ENCODE measurements around the gene CDC14A. TPM values are rescaled to one million over a fixed set of nuclear protein-coding genes. Genes with fewer than 3 reads are reported as not detected.

Gene CDC14A
- total and polyA plus RNA-seq, 10 donors: 3.8 to 58.5 (median 27.3) TPM

- Histone ChIP-seq H3K27me3 (replicated peaks in 1 of 7) (no peaks in the 10 kb centered on the region), H3K36me3 (peaks cover 0 to 27% (median 0%) of the 10 kb centered on the region in 6 donors), H3K4me1 (peaks cover 4 to 32% (median 17%) of the 10 kb centered on the region in 6 donors), H3K9me3 (no peaks in the 10 kb centered on the region), H3K27ac (peak overlapping the region in 2 of 8 donors; percentile 37 to 53), H3K4me3 (no peak overlapping the region)
- 72 to 78% (median 73%) methylated on average over 4 of the region's 4 CpGs for WGBS, 5 donors
- intact Hi-C loops (cut with DNase I; ENCODE audit: low total_unique reads): no loop called here
- DNase-seq: no peak
- no peak for TF ChIP-seq POLR2AphosphoS5 (IDR thresholded peaks at IDR 0.05)
- TF ChIP-seq, protein P1, sequence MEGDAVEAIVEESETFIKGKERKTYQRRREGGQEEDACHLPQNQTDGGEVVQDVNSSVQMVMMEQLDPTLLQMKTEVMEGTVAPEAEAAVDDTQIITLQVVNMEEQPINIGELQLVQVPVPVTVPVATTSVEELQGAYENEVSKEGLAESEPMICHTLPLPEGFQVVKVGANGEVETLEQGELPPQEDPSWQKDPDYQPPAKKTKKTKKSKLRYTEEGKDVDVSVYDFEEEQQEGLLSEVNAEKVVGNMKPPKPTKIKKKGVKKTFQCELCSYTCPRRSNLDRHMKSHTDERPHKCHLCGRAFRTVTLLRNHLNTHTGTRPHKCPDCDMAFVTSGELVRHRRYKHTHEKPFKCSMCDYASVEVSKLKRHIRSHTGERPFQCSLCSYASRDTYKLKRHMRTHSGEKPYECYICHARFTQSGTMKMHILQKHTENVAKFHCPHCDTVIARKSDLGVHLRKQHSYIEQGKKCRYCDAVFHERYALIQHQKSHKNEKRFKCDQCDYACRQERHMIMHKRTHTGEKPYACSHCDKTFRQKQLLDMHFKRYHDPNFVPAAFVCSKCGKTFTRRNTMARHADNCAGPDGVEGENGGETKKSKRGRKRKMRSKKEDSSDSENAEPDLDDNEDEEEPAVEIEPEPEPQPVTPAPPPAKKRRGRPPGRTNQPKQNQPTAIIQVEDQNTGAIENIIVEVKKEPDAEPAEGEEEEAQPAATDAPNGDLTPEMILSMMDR (IDR thresholded peaks at IDR 0.05 in 8 of 11, conservative IDR thresholded peaks at IDR 0.05 in 3 of 11): no peak
- TF ChIP-seq POLR2A (IDR thresholded peaks at IDR 0.05): no peak
Observed at GRCh38 chr1:100449477-100449876, 97.2 kb downstream of the CDC14A start.

GRCh38 chr1:100452641-100453040, 100.3 kb downstream of the CDC14A start:
- intact Hi-C loops (cut with DNase I; ENCODE audit: low total_unique reads): loop anchor here (10.0 kb wide), 1 partner anchor 98 kb away; the partner anchor contains the start of gene CDC14A
- TF ChIP-seq POLR2AphosphoS5 (IDR thresholded peaks at IDR 0.05): no peak
- TF ChIP-seq, protein P1 (IDR thresholded peaks at IDR 0.05 in 8 of 11, conservative IDR thresholded peaks at IDR 0.05 in 3 of 11): no peak
- no peak for TF ChIP-seq POLR2A (IDR thresholded peaks at IDR 0.05)

DNA sequence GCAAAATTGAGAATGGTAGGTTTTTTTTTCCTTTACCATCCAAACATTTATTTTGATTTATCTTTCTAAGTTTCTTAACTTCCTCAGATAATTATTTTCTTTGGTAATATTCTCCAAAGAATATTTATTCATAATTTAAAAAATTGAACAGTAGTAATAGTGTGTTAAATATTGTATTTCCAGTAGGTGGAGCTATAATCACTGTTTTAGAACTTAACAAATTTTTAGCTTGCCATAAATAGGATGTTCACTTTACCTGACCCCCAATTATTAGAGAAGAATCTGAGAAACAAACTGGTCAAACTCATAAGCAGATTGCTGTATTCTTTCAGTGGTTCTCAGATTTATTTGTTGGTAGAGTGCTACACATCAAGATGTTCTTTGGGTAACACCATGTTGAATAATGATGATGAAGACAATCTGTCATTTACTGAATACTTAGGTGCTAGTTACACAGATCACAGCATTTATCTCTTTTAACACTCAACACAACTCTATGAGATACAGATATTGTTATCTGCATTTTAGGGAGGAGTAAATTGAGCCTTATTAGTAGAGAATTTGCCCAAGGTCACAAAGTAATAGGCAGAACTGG, 103.3 kb downstream of the CDC14A start:
- no peaks in the 10 kb centered on the region for H3K27me3 ChIP-seq (replicated peaks in 1 of 7)
- no peak for DNase-seq
- H3K4me3 ChIP-seq: no peak overlapping the region
- TF ChIP-seq, protein P1 (IDR thresholded peaks at IDR 0.05 in 8 of 11, conservative IDR thresholded peaks at IDR 0.05 in 3 of 11): peak in 8 of 11 experiments; percentile 17 to 57 (median 44)
- no peak for TF ChIP-seq POLR2AphosphoS5 (IDR thresholded peaks at IDR 0.05)
- no peak for TF ChIP-seq POLR2A (IDR thresholded peaks at IDR 0.05)
- intact Hi-C loops (cut with DNase I; ENCODE audit: low total_unique reads): loop anchor here (10.0 kb wide), 1 partner anchor 101 kb away; the partner anchor contains the start of gene CDC14A
- H3K36me3 ChIP-seq: peaks cover 0 to 10% (median 0%) of the 10 kb centered on the region in 6 donors
- H3K9me3 ChIP-seq: no peaks in the 10 kb centered on the region
- no peak overlapping the region for H3K27ac ChIP-seq
- H3K4me1 ChIP-seq: peaks cover 6 to 42% (median 13%) of the 10 kb centered on the region in 6 donors

More at GRCh38 chr1:100452641-100453040, 100.3 kb downstream of the CDC14A start:
- Histone ChIP-seq H3K9me3 (no peaks in the 10 kb centered on the region), H3K27me3 (replicated peaks in 1 of 7) (no peaks in the 10 kb centered on the region), H3K4me1 (peaks cover 0 to 29% (median 3%) of the 10 kb centered on the region in 6 donors), H3K27ac (peak overlapping the region in 5 of 8 donors; percentile 36 to 58 (median 46)), H3K4me3 (no peak overlapping the region), H3K36me3 (peaks cover 0 to 25% (median 0%) of the 10 kb centered on the region in 6 donors)
- 77 to 91% (median 89%) methylated on average over 1 of the region's 1 CpG for WGBS, 5 donors
- no peak for DNase-seq

DNA sequence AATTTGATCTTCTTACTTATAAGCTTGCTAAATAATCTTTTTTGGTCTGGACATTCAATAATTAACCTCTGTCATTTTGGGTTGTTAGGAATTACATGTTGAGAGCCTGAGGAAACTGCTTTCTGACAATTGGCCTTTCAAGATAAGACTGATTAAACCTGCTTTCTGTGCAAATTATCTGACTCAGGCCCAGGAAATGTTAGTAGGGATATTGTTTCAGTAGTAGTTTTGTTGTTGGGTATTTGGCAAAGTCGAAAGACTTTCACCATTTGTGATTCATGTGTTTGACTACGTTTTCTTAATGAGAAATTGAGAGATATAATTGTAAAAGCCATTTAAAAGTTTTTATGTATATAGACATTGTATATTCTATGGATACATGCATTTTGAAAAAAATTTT, 104.6 kb downstream of the CDC14A start:
- Histone ChIP-seq H3K4me1 (peaks cover 6 to 42% (median 13%) of the 10 kb centered on the region in 6 donors), H3K27ac (no peak overlapping the region), H3K4me3 (no peak overlapping the region), H3K36me3 (peaks cover 0 to 7% (median 0%) of the 10 kb centered on the region in 6 donors), H3K27me3 (replicated peaks in 1 of 7) (no peaks in the 10 kb centered on the region), H3K9me3 (no peaks in the 10 kb centered on the region)
- intact Hi-C loops (cut with DNase I; ENCODE audit: low total_unique reads): loop anchor here (10.0 kb wide), 1 partner anchor 102 kb away; the partner anchor contains the start of gene CDC14A
- DNase-seq: no peak
- 86 to 96% (median 92%) methylated on average over 2 of the region's 2 CpGs for WGBS, 5 donors
- TF ChIP-seq POLR2A (IDR thresholded peaks at IDR 0.05): no peak
- TF ChIP-seq POLR2AphosphoS5 (IDR thresholded peaks at IDR 0.05): no peak
- TF ChIP-seq, protein P1 (IDR thresholded peaks at IDR 0.05 in 8 of 11, conservative IDR thresholded peaks at IDR 0.05 in 3 of 11): no peak
